Mucosa of stomach (tissue), 1 donor: Measurements from ENCODE around the gene DEPDC1B.
"Not testable (repeated sequence)": the region's sequence is repeated elsewhere in the genome, so short reads cannot be mapped to it uniquely, and the experiment has no call there.

ENCODE experiments used
- H3K27me3 ChIP-seq: one replicate; pipeline ENCODE4 v1.7.0; 2013; ENCODE audit warnings: mild to moderate bottlenecking, low read length; ENCODE audit not compliant: control insufficient read depth, insufficient read depth
- H3K36me3 ChIP-seq: one replicate; pipeline ENCODE4 v1.7.0; 2013; ENCODE audit warnings: low read length; ENCODE audit not compliant: control insufficient read depth, insufficient read depth
- H3K4me1 ChIP-seq: one replicate; pipeline ENCODE4 v1.7.0; 2013; ENCODE audit warnings: mild to moderate bottlenecking, low read length; ENCODE audit not compliant: control insufficient read depth, insufficient read depth
- H3K4me3 ChIP-seq: one replicate; pipeline ENCODE4 v1.7.0; 2013; ENCODE audit warnings: low read length
- H3K9ac ChIP-seq: one replicate; pipeline ENCODE4 v1.7.0; 2013; ENCODE audit warnings: mild to moderate bottlenecking, low read length, moderate library complexity
- H3K9me3 ChIP-seq: one replicate; pipeline ENCODE4 v1.7.0; 2013; ENCODE audit warnings: mild to moderate bottlenecking, low read length, moderate library complexity; ENCODE audit not compliant: control insufficient read depth
- donor health status: Pancreatic carcinoma.

Gene DEPDC1B

DNA sequence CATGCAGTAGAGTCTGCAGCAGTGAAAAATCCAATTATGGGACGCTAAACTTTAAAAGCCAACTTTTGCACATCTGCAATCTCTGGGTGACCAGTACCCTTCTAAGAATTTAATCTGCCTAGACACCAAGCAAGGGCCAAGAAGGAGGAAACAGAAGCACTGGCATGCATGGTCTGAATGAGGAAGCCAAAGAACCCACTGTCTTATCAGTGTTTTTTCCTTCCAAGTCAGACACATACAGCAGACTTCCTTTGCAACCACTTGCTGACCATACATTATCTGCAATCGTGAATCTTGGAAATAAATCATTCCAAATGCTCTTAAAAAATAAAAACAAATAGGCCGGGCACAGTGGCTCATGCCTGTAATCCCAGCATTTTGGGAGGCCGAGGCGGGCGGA lies 65.9 kb downstream of the DEPDC1B start:
- no peaks in the 10 kb centered on the region for H3K4me1 ChIP-seq
- H3K9me3 ChIP-seq = no peaks in the 10 kb centered on the region
- no peak overlapping the region for H3K4me3 ChIP-seq
- H3K36me3 ChIP-seq = no peaks in the 10 kb centered on the region
- H3K27me3 ChIP-seq = no peaks in the 10 kb centered on the region
- no peak overlapping the region for H3K9ac ChIP-seq

- no peaks in the 10 kb centered on the region for H3K27me3 ChIP-seq
- no peak overlapping the region for H3K9ac ChIP-seq
- no peaks in the 10 kb centered on the region for H3K4me1 ChIP-seq
- no peak overlapping the region for H3K4me3 ChIP-seq
- H3K9me3 ChIP-seq = no peaks in the 10 kb centered on the region
- no peaks in the 10 kb centered on the region for H3K36me3 ChIP-seq
These were observed 66.6 kb downstream of the DEPDC1B start for GRCh38 chr5:60633341-60633740.

- no peaks in the 10 kb centered on the region for H3K36me3 ChIP-seq
- H3K27me3 ChIP-seq = no peaks in the 10 kb centered on the region
- H3K4me1 ChIP-seq = no peaks in the 10 kb centered on the region
- no peak overlapping the region for H3K9ac ChIP-seq
- no peaks in the 10 kb centered on the region for H3K9me3 ChIP-seq
- H3K4me3 ChIP-seq = no peak overlapping the region
These were observed 67.8 kb downstream of the DEPDC1B start for GRCh38 chr5:60632153-60632552.

GRCh38 chr5:60630836-60631235 lies 69.1 kb downstream of the DEPDC1B start:
- H3K4me1 ChIP-seq = no peaks in the 10 kb centered on the region
- H3K27me3 ChIP-seq = no peaks in the 10 kb centered on the region
- H3K4me3 ChIP-seq = no peak overlapping the region
- H3K9me3 ChIP-seq = no peaks in the 10 kb centered on the region
- no peaks in the 10 kb centered on the region for H3K36me3 ChIP-seq
- H3K9ac ChIP-seq = no peak overlapping the region

- no peak overlapping the region for H3K4me3 ChIP-seq
- H3K36me3 ChIP-seq = no peaks in the 10 kb centered on the region
- H3K9ac ChIP-seq = no peak overlapping the region
- no peaks in the 10 kb centered on the region for H3K9me3 ChIP-seq
- H3K27me3 ChIP-seq = no peaks in the 10 kb centered on the region
- H3K4me1 ChIP-seq = no peaks in the 10 kb centered on the region
These were observed 69.8 kb downstream of the DEPDC1B start for GRCh38 chr5:60630179-60630578.

GRCh38 chr5:60624875-60625274 lies 75.1 kb downstream of the DEPDC1B start:
- H3K4me3 ChIP-seq, H3K36me3 ChIP-seq, H3K9me3 ChIP-seq, H3K27me3 ChIP-seq, H3K9ac ChIP-seq, H3K4me1 ChIP-seq: not testable (repeated sequence)

DNA sequence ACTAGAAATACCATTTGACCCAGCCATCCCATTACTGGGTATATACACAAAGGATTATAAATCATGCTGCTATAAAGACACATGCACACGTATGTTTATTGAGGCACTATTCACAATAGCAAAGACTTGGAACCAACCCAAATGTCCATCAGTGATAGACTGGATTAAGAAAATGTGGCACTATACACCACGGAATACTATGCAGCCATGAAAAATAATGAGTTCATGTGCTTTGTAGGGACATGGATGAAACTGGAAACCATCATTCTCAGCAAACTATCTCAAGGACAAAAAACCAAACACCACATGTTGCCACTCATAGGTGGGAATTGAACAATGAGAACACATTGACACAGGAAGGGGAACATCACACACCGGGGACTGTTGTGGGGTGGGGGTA lies 79.2 kb downstream of the DEPDC1B start:
- H3K9me3 ChIP-seq, H3K9ac ChIP-seq, H3K4me3 ChIP-seq, H3K4me1 ChIP-seq, H3K36me3 ChIP-seq, H3K27me3 ChIP-seq: not testable (repeated sequence)

DNA sequence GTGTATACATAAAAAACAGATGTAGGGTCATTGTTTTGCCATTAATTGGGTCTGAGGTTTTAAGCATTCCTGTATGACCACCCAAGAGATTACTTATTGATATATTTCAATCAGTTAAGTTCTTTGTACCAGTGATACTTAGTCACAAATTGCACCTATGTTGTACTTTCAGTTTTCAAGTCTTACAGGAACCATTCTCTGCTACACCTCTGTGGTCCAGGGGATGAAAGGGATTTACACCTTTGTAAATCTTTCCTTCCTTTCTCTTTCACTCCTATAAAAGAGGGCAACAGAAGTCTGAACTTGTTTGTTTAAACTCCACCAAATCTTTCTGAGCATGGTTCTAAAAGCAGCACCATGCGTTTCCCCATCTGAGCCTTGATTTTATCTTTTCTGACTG lies 86.1 kb downstream of the DEPDC1B start:
- H3K36me3 ChIP-seq = no peaks in the 10 kb centered on the region
- no peak overlapping the region for H3K4me3 ChIP-seq
- H3K9me3 ChIP-seq = no peaks in the 10 kb centered on the region
- H3K4me1 ChIP-seq = no peaks in the 10 kb centered on the region
- no peaks in the 10 kb centered on the region for H3K27me3 ChIP-seq
- no peak overlapping the region for H3K9ac ChIP-seq

DNA sequence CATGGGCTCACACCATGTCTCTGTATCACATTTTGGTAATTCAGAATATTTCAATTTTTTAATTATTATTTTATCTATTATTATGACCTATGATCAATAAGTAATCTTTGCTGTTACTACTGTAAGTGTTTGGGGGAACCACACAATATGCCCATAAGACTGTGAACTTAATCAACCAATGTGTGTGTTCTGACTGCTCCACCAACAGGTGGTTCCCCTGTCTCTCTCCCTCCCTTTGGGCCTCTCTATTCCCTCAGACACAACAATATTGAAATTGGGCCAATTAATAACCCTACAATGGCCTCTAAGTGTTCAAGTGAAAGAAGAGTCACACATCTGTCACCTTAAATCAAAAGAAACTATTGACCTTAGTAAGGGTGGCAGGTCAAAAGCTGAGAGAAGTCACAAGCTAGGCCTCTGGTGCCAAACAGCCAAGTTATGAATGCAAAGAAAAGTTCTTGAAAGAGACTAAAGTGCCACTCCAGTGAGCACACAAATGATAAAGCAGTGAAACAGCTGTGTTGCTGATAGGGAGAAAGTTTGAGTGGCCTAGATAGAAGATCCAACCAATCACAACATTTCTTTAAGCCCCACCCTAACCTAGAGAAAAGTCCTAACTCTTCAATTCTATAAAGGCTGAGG lies 88.7 kb downstream of the DEPDC1B start:
- no peak overlapping the region for H3K9ac ChIP-seq
- no peak overlapping the region for H3K4me3 ChIP-seq
- H3K36me3 ChIP-seq = no peaks in the 10 kb centered on the region
- H3K27me3 ChIP-seq = no peaks in the 10 kb centered on the region
- H3K4me1 ChIP-seq = no peaks in the 10 kb centered on the region
- no peaks in the 10 kb centered on the region for H3K9me3 ChIP-seq

GRCh38 chr5:60604771-60605170 lies 95.2 kb downstream of the DEPDC1B start:
- H3K4me1 ChIP-seq = no peaks in the 10 kb centered on the region
- H3K27me3 ChIP-seq = no peaks in the 10 kb centered on the region
- H3K36me3 ChIP-seq = no peaks in the 10 kb centered on the region
- H3K9ac ChIP-seq = no peak overlapping the region
- H3K4me3 ChIP-seq = no peak overlapping the region
- no peaks in the 10 kb centered on the region for H3K9me3 ChIP-seq

GRCh38 chr5:60598424-60598823 lies 101.5 kb downstream of the DEPDC1B start:
- Histone ChIP-seq H3K9ac (no peak overlapping the region), H3K27me3 (no peaks in the 10 kb centered on the region), H3K4me1 (no peaks in the 10 kb centered on the region), H3K36me3 (no peaks in the 10 kb centered on the region), H3K4me3 (no peak overlapping the region), H3K9me3 (no peaks in the 10 kb centered on the region)

DNA sequence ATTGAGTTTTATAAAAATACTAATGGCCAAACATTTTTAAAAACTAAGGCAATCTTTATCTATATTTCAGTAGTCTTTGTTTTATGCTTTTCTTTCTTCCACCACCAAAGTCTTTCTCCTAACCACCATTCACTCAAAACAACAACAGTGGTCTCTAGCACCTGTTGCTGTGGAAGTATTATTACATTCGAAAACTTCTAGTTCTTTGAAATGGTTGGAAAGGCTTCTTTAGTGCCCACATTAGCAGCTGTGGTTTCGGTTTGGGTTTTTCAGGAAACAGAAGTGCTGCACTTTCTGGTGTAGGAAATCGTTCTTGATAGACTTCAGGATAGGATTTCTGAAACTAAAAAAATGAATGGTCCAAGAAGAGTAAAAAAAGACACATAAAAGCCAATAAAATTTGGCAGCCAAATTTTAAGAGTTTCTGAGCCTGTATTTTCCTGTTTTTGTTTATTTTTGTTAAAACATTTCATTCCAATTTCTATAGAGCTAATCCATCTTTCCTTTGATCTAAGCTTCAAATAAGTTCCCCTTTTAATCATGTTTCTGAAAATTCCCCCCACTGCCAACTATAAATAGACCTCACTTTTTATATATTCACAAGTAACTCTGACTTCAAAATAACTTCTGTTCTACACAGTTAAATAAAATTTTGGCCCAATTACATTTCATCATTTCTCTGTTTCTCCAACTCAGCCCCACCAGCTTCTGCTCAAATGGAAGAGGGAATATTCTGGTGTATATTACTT lies 102.2 kb downstream of the DEPDC1B start:
- Histone ChIP-seq H3K4me1 (no peaks in the 10 kb centered on the region), H3K27me3 (no peaks in the 10 kb centered on the region), H3K9me3 (no peaks in the 10 kb centered on the region), H3K9ac (no peak overlapping the region), H3K4me3 (no peak overlapping the region), H3K36me3 (no peaks in the 10 kb centered on the region)
